SU-DHL-6 (cell line): ENCODE measurements around the gene ASIP.

ENCODE experiments used
- CTCF ChIP-seq: fragments of 200-600 bp; sonication (generic); IDR thresholded peaks from one replicate; pipeline ENCODE4 v1.5.1; 2017; ENCODE audit warnings: antibody characterized with exemption, mild to moderate bottlenecking, low read length, moderate library complexity; ENCODE audit not compliant: insufficient read depth, poor library complexity, severe bottlenecking
- EZH2phosphoT487 ChIP-seq: fragments of 200-600 bp; sonication (generic), shearing (Covaris generic); conservative IDR thresholded peaks from 2 replicates; pipeline ENCODE4 v1.6.1; 2018; ENCODE audit warnings: mild to moderate bottlenecking, antibody characterized with exemption, low read length, moderate library complexity, mixed read lengths

- TF ChIP-seq CTCF (no peak), EZH2phosphoT487 (no peak)
Observed at GRCh38 chr20:34237942-34238341, 3.3 kb upstream of the ASIP start.
